ENCODE data around the gene PLEKHG5. TPM values are rescaled to one million over a fixed set of nuclear protein-coding genes. Genes with fewer than 3 reads are reported as not detected.

Gene PLEKHG5
- total RNA-seq, 1 donor = 11.2 TPM

- no peak overlapping the region for H3K4me3 ChIP-seq (ENCODE audit: low read depth, low read length)
- DNase-seq (ENCODE audit: low read depth) = no peak
- no peak for TF ChIP-seq CTCF (IDR thresholded peaks at IDR 0.05; ENCODE audit: insufficient read depth, low read depth, low read length)
These were observed 72.6 kb downstream of the PLEKHG5 start for GRCh38 chr1:6418668-6419396.

GRCh38 chr1:6417961-6418667 lies 73.4 kb downstream of the PLEKHG5 start:
- no peak for TF ChIP-seq CTCF (IDR thresholded peaks at IDR 0.05; ENCODE audit: insufficient read depth, low read depth, low read length)
- H3K4me3 ChIP-seq (ENCODE audit: low read depth, low read length) = no peak overlapping the region
- no peak for DNase-seq (ENCODE audit: low read depth)

Small RNA genes within 50 kb of the gene (small RNA-seq; reads per million reads assigned to genes)
- gene MIR4252 (not detected), gene RNU6-731P (not detected)

Other genes starting within 250 kb of the PLEKHG5 start
- not detected in 2 replicates for gene HES3, start 247.5 kb downstream of the PLEKHG5 start, total RNA-seq
- gene GPR153, start 230.6 kb downstream of the PLEKHG5 start, total RNA-seq = 5.2 and 5.8 TPM in 2 replicates
- 16.1 and 17.3 TPM in 2 replicates for gene ACOT7, start 97.9 kb downstream of the PLEKHG5 start, total RNA-seq
- gene HES2, start 71.7 kb downstream of the PLEKHG5 start, total RNA-seq = 0.43 TPM in 1 of 2 replicates, not detected in the other
- gene ESPN, start 66.9 kb downstream of the PLEKHG5 start, total RNA-seq = not detected in 2 replicates
- 2.9 and 3.9 TPM in 2 replicates for gene TNFRSF25, start 25.5 kb downstream of the PLEKHG5 start, total RNA-seq
- gene NOL9, start 62.8 kb upstream of the PLEKHG5 start, total RNA-seq = 30.9 and 39.3 TPM in 2 replicates
- under 0.01 TPM in 1 of 2 replicates, not detected in the other for gene TAS1R1, start 63.6 kb upstream of the PLEKHG5 start, total RNA-seq
- 10.0 and 10.8 TPM in 2 replicates for gene ZBTB48, start 88.3 kb upstream of the PLEKHG5 start, total RNA-seq
- 49.0 and 51.8 TPM in 2 replicates for gene KLHL21, start 111.2 kb upstream of the PLEKHG5 start, total RNA-seq
- 16.8 TPM in 2 replicates for gene PHF13, start 122.1 kb upstream of the PLEKHG5 start, total RNA-seq
- gene THAP3, start 133.2 kb upstream of the PLEKHG5 start, total RNA-seq = 18.7 and 19.4 TPM in 2 replicates
- 30.3 and 38.9 TPM in 2 replicates for gene DNAJC11, start 210.1 kb upstream of the PLEKHG5 start, total RNA-seq